GOT3 (cell line): Measurements from ENCODE around the gene NMRK2.
"Not testable (repeated sequence)": the region's sequence is repeated elsewhere in the genome, so short reads cannot be mapped to it uniquely, and the experiment has no call there.

Source experiments
- DNase-seq: peaks from one replicate; lab custom pipeline; 2025; ENCODE audit warnings: mixed read lengths; lab: John Stamatoyannopoulos, UW

The NMRK2 gene

GRCh38 chr19:3964256-3965194 lies 31.7 kb downstream of the NMRK2 start:
- DNase-seq: no peak

- no peak for DNase-seq
Observed at GRCh38 chr19:3966051-3967017, 33.5 kb downstream of the NMRK2 start.

DNA sequence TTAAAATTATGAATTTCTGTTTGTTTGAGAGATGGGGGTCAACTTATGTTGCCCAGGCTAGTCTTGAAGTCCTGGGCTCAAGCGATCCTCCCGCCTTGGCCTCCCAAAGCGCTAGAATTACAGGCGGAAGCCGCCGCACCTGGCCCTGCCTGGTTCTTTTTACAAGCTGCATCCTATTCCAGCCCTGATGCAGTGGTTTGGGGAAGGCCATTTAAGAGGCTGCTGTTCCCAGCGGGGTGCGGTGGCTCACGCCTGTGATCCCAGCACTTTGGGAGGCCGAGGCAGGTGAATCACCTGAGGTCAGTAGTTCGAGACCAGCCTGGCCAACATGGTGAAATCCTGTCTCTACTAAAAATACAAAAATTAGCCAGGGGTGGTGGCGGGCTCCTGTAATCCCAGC lies 35.1 kb downstream of the NMRK2 start:
- not testable (repeated sequence) for DNase-seq

- DNase-seq: peak; percentile 80
Observed at GRCh38 chr19:3968556-3969434, 35.9 kb downstream of the NMRK2 start.

DNA sequence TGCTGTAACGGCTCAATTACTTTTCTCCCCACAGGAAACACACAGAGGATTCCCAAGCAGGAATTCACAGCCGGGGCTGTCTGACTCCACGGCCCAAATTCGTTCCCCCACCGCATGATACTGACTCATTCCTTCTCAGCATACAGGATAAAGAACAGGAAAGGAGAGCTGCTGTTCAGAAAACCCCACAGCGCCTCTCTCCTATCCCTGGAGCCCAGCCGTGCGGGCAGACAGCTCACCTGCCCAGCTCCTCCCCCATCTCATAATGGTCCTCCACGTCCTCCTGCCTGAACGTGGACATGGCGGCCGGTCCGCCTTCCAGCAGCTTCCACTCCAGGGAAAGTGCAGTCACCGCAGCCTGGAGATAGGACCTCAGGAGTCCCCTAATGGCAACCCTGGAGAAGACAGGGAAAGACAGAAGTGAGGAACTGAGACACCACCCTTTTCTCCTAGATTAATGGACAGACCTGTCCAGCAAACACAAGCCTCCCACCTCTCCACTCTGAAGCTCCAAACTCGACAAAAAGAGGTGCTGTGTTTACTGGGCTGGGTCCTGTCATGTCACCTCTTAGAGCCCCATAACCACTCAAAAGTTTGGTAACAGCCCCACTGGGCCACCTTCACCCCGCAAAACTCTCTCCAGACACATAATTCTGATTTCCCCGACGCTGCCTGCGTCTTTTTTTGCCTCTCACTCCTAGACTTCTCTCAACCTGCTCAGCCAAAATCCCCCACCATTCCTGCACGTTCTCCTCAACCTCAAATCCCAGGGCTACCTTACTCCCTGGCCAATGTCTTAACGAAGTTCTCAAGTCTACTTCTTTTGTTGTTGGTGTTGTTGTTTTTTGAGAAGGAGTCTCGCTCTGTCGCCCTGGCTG lies 36.8 kb downstream of the NMRK2 start:
- peak; percentile 52 for DNase-seq

GRCh38 chr19:3970313-3970807 lies 37.5 kb downstream of the NMRK2 start:
- no peak for DNase-seq

GRCh38 chr19:3970808-3971598 lies 38.1 kb downstream of the NMRK2 start, which contains the start of gene DAPK3:
DAPK3 (minus strand) TSS chr19:3971099; CDS start chr19:3969735, 1,364 bp downstream.
- peak; percentile 92 for DNase-seq

GRCh38 chr19:3975144-3975543 lies 42.3 kb downstream of the NMRK2 start:
- DNase-seq: no peak

DNA sequence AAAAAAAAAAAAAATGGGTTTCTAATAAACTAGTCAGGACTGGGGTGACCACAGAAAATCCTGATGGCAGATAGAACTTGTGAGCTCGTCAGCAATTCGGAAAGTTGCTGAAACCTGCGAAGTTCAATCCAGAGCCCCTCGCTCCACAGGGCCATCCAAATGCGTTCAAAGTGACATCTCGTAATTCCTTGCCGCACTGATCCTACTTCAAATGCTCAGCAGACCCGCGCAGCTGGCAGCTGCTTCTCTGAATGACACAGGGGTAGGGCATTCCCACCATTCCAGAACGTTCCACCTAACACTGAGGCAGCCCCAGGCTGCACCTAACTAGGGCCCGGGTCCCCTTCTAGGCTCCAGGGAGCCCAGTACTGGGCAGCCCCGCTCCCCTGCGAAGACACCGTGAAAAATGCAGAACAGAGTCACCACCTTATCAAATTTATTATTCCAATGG lies 42.8 kb downstream of the NMRK2 start:
- DNase-seq: no peak

DNA sequence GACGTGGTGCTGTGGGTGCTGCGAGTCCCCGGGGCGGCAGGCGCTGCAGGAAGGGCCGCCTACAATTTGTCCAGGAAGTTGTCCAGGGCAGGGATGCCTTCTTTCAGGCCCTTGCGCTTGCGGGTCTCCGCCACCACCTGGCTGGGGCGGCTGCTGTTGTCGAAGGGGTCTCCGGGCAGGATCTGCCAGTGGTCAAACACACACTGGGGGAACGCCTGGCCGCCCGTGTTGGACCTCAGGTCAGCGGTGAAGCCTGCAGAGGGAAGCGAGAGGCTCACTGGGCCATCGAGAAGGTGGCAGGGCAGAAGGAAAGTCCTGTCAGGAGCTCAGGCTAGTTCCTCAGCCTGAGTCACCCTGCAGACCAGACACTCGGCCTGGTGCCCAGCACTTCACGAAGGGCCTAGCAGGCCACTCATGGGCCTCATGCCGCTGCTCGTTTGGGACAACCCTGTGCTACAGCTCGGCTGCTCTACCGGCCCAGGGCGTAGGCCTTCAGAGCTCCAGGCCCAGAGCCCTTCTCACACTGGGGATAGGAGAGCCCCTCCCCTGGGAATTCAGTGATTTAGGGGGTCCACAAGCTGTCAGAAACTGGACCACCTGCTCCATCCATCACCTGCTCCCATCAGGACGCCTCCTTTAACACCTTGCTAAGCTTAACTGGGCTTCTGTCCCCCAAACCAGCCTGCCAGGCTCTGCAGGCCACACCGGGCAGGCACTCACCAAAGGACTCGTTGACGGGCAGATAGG lies 43.8 kb downstream of the NMRK2 start:
- no peak for DNase-seq

GRCh38 chr19:3977242-3978143 lies 44.6 kb downstream of the NMRK2 start:
- DNase-seq: no peak

GRCh38 chr19:3978145-3978544 lies 45.3 kb downstream of the NMRK2 start:
- DNase-seq: no peak

GRCh38 chr19:3979289-3979673 lies 46.4 kb downstream of the NMRK2 start:
- DNase-seq: no peak

- no peak for DNase-seq
Observed at GRCh38 chr19:3979674-3980352, 46.9 kb downstream of the NMRK2 start.

DNA sequence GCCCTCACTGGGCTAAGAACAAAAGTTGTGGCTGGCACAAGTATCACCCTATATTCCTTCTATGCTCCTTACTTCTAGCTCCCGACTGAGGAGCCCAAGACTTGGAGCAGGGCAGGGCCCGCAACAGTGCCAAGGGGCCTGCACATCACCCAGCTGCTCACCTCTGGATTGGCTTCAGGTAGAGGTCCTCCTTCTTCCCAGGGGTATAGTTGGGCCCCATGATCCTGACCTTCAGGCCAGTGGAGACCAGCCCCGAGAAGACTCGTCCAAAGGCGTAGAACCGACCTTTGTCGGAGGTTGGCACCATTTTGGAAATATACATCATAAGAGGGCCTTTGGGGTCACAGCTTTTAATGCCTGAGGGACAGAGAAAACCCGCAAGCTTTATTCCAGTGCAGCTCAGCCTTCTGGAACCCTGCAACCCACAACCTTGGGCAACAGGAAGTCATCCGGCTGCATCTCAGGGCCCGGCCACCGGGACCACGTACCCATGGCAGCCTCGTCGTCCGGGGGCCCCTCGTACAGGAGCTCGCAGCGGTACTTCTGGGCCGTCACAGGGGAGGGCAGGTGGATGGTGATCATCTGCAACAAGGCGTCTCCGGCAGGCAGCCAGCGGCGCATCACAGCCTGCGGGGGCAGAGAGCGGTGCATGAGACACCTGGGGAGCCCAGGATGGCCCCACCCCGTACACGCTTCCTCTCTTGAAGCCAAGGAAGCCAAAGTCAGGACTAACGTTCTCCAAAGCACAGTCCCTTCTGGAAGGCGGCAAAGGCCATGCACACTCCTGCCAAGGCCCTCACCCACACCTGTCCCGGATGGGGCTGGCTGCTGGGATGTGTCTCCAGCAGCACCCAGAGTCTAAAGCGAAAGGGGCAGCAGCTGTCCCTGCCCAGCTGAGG lies 47.7 kb downstream of the NMRK2 start:
- no peak for DNase-seq

DNA sequence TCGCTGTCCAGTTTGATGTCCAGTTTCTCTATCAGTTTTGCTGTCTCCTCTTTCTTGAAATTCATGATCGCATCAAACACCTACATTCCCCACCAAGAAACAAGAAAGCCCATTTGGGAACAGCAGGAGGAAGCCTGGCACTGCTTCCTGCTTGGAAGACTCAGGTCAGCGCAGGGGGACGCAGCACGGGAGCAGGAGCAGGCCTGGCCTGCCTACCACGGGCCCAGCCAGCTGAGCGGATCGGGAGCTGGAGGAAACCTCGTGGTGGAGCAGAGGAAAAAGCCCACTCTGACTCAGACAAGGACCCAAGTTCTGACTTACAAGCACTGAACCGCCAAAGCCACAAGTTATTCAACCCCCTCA lies 48.5 kb downstream of the NMRK2 start:
- no peak for DNase-seq
